Stomach (tissue), 4 donors: Measurements from ENCODE around the gene FBXW10.
"Not testable (repeated sequence)": the region's sequence is repeated elsewhere in the genome, so short reads cannot be mapped to it uniquely, and the experiment has no call there.

ENCODE experiments used
- EP300 ChIP-seq: sonication (generic); formaldehyde crosslinking; IDR thresholded peaks from one replicate; pipeline ENCODE4 v1.6.1; 2017; ENCODE audit warnings: antibody characterized with exemption
- POLR2A ChIP-seq, 4 donors: fragments of 450-650 bp; IDR thresholded peaks; one replicate each; pipeline ENCODE4 v1.6.1; 2016; ENCODE audit warnings: antibody characterized with exemption in 4 of 4, control low read depth in 2 of 4, mild to moderate bottlenecking in 1 of 4, moderate library complexity in 1 of 4
- POLR2AphosphoS5 ChIP-seq, 3 donors: sonication (generic); formaldehyde crosslinking; IDR thresholded peaks; one replicate each; pipeline ENCODE4 v1.6.1; 2016; ENCODE audit warnings: antibody characterized with exemption in 3 of 3
- TF ChIP-seq, protein P1 (sequence below), 7 experiments: fragments of 450-650 bp in 4 of 7; fragments of 200-600 bp in 3 of 7; sonication (generic) in 3 of 7; IDR thresholded peaks; one replicate each; pipeline ENCODE4 v1.5.1; 2016 to 2019; ENCODE audit warnings: antibody characterized with exemption in 7 of 7, control low read depth in 2 of 7, mild to moderate bottlenecking in 1 of 7

DNA sequence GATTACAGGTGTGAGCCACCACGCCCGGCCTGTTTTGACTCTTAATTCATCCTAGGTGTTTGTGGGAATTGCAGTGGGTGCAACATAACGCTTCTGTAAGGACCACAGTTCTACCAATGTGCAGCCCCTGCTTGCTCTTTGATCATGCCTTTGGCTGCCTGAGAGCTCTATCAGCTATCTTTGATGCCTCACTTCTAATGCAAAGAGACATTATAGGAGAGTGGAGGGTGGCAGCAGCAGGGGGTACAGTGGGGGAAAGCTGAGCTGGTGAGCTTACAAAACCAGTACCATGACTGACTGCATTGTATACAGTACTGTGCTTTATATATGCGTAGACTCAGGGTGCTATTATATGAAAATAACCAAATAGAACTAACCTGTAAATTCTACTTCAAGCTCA is 26.7 kb downstream of the FBXW10 start:
- TF ChIP-seq EP300; POLR2AphosphoS5 (IDR thresholded peaks at IDR 0.05); POLR2A (IDR thresholded peaks at IDR 0.05): not testable (repeated sequence)
- TF ChIP-seq, protein P1, sequence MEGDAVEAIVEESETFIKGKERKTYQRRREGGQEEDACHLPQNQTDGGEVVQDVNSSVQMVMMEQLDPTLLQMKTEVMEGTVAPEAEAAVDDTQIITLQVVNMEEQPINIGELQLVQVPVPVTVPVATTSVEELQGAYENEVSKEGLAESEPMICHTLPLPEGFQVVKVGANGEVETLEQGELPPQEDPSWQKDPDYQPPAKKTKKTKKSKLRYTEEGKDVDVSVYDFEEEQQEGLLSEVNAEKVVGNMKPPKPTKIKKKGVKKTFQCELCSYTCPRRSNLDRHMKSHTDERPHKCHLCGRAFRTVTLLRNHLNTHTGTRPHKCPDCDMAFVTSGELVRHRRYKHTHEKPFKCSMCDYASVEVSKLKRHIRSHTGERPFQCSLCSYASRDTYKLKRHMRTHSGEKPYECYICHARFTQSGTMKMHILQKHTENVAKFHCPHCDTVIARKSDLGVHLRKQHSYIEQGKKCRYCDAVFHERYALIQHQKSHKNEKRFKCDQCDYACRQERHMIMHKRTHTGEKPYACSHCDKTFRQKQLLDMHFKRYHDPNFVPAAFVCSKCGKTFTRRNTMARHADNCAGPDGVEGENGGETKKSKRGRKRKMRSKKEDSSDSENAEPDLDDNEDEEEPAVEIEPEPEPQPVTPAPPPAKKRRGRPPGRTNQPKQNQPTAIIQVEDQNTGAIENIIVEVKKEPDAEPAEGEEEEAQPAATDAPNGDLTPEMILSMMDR (IDR thresholded peaks at IDR 0.05), result not testable (repeated sequence)
